ENCODE results near the gene CISD1.

The CISD1 gene

GRCh38 chr10:58311026-58311425 is 42.1 kb downstream of the CISD1 start:
- no peak for DNase-seq (ENCODE audit: low spot score)

GRCh38 chr10:58316874-58317273 is 47.9 kb downstream of the CISD1 start:
- DNase-seq (ENCODE audit: low spot score) = no peak

GRCh38 chr10:58318346-58318745 is 49.4 kb downstream of the CISD1 start:
- DNase-seq (ENCODE audit: low spot score) = no peak

- DNase-seq (ENCODE audit: low spot score) = no peak
Observed at GRCh38 chr10:58319599-58319998, 50.6 kb downstream of the CISD1 start.

- DNase-seq (ENCODE audit: low spot score) = no peak
Observed at GRCh38 chr10:58320351-58321049, 51.5 kb downstream of the CISD1 start.

- DNase-seq (ENCODE audit: low spot score) = no peak
Observed at GRCh38 chr10:58322072-58322834, 53.3 kb downstream of the CISD1 start.

GRCh38 chr10:58322835-58323209 is 53.9 kb downstream of the CISD1 start:
- no peak for DNase-seq (ENCODE audit: low spot score)

- no peak for DNase-seq (ENCODE audit: low spot score)
Observed at GRCh38 chr10:58326967-58327381, 58.0 kb downstream of the CISD1 start.

- no peak for DNase-seq (ENCODE audit: low spot score)
Observed at GRCh38 chr10:58328233-58328632, 59.3 kb downstream of the CISD1 start.

GRCh38 chr10:58330431-58330830 is 61.5 kb downstream of the CISD1 start:
- no peak for DNase-seq (ENCODE audit: low spot score)

- no peak for DNase-seq (ENCODE audit: low spot score)
Observed at GRCh38 chr10:58331646-58332045, 62.7 kb downstream of the CISD1 start.

GRCh38 chr10:58334817-58335305 is 65.9 kb downstream of the CISD1 start, which contains the start of gene UBE2D1:
Gene UBE2D1 (plus strand): TSS chr10:58335006. CDS start chr10:58335202, 196 bp downstream.
- peak; percentile 54 for DNase-seq (ENCODE audit: low spot score)

- DNase-seq (ENCODE audit: low spot score) = no peak
Observed at GRCh38 chr10:58335306-58336005, 66.5 kb downstream of the CISD1 start.

- DNase-seq (ENCODE audit: low spot score) = no peak
Observed at GRCh38 chr10:58336242-58336641, 67.3 kb downstream of the CISD1 start.

Data from HuH-7.5 (cell line).